ENCODE results near the gene CBFB.
A peak's percentile ranks its signal among the peaks of the same experiment; 100 is the strongest.
"Not testable (repeated sequence)": the region's sequence is repeated elsewhere in the genome, so short reads cannot be mapped to it uniquely, and the experiment has no call there.

The CBFB gene

GRCh38 chr16:67017421-67017750 is 11.6 kb upstream of the CBFB start:
- DNase-seq: no peak

DNA sequence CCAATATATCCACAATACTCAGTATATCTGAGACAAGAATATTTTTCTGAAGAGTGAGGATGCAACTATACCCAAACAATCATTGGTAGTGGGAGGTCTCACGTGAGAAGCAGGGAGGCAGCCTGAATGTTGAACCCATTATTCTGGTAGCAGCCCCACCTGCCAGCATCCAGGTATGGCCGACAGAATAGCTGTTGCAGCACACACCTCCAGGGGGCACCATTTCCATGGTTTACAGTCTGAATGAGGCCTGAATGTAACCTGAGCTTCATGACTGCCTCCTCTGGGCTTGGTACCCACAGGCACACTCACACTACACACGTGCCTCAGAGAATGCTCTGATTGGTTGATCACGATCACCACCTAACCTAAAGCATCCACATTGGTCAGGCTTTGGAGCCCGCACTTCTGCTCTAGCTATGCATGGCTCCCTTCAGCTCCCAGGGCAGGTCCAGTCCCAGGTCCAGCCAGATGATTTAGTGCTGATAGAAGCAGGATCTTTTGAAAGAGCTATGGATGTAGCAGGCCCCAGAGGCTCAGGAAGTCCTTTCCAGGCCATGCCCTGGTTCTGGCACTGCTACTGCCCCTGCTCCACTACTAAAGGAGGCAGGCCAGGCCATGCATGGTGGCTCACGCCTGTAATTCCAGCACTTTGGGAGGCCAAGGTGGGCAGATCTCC is 11.0 kb upstream of the CBFB start:
- peak; percentile 83 to 88 for DNase-seq

DNA sequence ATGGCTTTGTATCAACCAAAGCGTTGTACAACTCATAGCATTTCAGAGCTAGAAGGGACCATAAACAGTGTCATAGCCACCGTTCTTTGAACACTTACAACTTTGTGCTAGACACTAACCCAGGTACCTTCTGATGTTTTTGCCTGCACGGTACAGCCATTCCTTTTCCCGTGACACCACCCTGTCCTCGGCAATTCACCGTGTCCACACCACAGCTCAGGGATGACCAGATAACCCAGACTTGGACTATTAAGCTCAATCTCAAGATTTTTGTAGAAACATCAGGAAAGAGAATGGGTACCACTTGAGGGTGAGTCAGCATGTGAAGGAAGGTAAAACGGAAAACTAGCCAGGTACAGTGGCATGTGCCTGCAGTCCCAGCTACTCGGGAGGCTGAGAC is 9.8 kb upstream of the CBFB start:
- DNase-seq: no peak

DNA sequence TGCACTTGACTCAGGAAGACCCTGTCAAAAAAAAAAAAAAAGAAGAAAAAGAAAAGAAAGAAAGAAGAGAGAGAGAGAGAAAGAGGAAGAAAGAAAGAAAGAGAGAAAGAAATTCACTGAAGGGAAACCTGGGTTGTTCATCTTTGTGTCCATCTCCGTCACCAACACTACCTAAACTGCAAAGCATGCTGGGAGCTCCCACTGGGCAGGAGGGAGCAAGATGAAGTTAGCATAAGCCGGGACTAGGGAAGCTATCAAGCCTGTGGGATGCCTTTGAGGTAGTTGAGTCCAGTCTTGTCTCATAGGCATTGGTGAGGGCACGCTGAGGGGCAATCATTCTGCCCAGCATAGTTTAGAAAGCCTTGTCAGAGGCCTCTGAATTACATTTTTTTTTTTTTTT is 7.6 kb upstream of the CBFB start:
- DNase-seq: no peak

GRCh38 chr16:67022531-67023214 is 6.3 kb upstream of the CBFB start:
- no peak for DNase-seq

DNA sequence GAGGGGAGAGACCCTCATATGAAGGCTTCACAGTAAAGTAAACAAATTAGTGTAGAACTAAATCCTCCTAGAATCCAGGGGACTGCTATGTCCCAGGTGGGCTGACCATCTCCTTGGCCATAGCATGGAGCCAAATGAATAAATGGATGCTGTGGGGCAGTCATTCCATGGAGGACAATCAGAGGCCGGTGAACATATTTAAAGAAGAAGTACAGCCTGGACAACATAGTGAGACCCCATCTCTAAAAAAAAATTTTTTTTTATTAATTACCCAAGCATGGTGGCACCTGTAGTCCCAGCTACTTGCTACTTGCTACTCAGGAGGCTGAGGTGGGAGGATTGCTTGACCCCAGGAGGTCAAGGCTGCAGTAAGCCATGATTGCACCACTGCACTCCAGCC is 5.3 kb upstream of the CBFB start:
- no peak for DNase-seq

- DNase-seq: no peak
Measured at GRCh38 chr16:67024384-67025209, 4.4 kb upstream of the CBFB start.

GRCh38 chr16:67025210-67025550 is 3.8 kb upstream of the CBFB start:
- no peak for DNase-seq

GRCh38 chr16:67026570-67026969 is 2.4 kb upstream of the CBFB start:
- DNase-seq: no peak

GRCh38 chr16:67027046-67027445 is 1.9 kb upstream of the CBFB start:
- DNase-seq: no peak

GRCh38 chr16:67028167-67028695 is 718 bp upstream of the CBFB start:
- DNase-seq: no peak

DNA sequence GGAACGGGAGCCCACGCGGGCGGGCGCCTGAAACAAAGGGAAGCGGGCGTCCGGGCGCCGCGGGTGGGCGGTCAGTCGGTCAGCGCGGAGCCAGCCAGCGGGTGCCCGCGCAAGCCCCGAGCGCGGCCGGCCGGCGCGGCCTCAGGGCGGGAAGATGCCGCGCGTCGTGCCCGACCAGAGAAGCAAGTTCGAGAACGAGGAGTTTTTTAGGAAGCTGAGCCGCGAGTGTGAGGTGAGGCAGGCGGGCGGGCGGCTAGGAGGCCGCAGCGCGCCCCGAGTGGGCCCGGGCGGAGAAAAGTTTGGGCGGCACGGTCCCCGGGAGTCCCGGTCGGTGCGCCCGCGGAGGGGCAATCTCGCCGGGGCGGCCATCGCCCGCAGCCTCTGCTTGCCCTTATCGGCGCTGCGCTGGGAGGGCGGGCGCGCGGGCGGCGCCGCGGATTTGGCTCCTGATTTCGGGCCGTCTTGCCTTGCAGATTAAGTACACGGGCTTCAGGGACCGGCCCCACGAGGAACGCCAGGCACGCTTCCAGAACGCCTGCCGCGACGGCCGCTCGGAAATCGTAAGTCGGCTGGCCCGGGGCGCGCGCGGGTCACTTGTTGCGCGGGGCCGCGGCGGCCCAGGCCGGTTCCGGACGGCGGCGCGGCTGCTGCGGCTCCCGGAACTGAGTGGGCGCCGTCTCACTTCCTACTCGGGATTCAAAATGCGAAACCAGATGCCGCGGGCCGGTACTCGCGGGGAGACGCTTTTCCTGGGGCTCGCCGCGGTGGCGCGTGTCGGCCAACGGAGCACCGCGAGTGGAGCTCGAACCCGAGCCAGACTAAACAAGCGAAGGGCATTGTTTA is 526 bp downstream of the CBFB start:
- DNase-seq: peak; percentile 59 to 64

- no peak for DNase-seq
Measured at GRCh38 chr16:67030221-67030962, 1.4 kb downstream of the CBFB start.

GRCh38 chr16:67034487-67034886 is 5.5 kb downstream of the CBFB start:
- no peak for DNase-seq

- no peak for DNase-seq
Measured at GRCh38 chr16:67035364-67035763, 6.4 kb downstream of the CBFB start.

- no peak for DNase-seq
Measured at GRCh38 chr16:67036323-67036741, 7.4 kb downstream of the CBFB start.

DNA sequence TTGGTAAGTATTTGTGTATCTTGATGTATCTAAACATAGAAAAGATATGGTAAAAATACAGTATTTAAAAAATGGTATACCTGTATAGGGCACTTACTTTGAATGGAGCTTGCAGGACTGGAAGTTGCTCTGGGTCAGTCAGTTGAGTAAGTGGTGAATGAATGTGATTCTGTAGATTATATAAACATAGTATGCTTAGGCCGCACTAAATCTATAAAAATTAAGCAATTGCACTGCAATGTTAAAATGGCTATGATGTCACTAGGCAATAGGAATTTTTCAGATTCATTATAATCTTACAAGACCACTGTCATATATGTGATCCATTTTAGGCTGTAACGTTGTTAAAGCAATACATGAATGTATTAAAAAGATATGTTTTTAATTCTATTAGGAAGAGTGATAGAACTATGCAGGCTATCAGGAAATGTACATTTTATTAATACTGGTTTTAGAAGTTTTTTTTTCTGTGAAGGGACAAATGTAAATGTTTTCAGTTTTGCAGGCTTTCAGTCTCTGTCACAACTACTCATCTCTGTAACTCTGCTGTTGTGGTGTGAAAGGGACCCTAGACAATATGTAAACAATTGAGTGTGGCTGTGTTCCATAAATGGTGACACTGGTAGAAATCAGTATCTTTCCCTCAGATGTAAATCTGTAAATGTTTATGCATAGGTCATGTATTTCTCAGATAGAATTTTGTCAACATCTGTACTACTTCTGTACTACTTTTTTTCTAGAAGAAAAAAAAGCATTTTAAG is 10.5 kb downstream of the CBFB start:
- no peak for DNase-seq

GRCh38 chr16:67040166-67040565 is 11.2 kb downstream of the CBFB start:
- no peak for DNase-seq

- DNase-seq: no peak
Measured at GRCh38 chr16:67040906-67041305, 12.0 kb downstream of the CBFB start.

GRCh38 chr16:67041520-67041919 is 12.6 kb downstream of the CBFB start:
- DNase-seq: not testable (repeated sequence)

DNA sequence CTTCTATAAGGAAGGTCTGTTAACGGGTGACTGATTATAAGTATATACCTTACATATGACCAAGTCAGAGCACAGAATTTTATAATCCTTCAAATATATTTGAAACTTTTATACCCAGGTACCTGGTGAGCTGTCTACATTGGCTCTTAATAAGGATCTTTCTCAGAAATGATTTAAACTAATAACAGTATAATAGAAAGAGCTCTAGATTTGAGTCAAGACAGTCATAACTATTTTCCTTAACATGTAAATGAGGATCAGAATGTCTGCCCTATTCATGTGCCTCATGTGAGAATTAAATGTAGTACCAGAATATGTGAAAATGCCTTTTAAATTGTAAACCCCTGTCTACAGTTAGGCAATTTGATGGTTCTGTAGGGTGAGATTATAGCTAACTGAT is 14.5 kb downstream of the CBFB start:
- DNase-seq: no peak
